IMR-90 (cell line): ENCODE results near the gene MICAL3. TPM values are rescaled to one million over a fixed set of nuclear protein-coding genes. Genes with fewer than 3 reads are reported as not detected.

Experiments
- ATAC-seq: fragments of 200-7000 bp; cut with Tn5 transposase; 2 replicates; pipeline ENCODE4 v1.9.1; 2020; ENCODE audit warnings: low read depth, mild to moderate bottlenecking, moderate library complexity
- BruUV-seq: library from RNA; stranded (reverse); fragments of 400-500 nt; replicated peaks from 2 replicates; lab custom pipeline; 2021; lab: Mats Ljungman, UMichigan
- CTCF ChIA-PET: fragments of 300-600 bp; formaldehyde crosslinking; extraction: SDS; loops from one replicate; lab custom pipeline; 2021; ENCODE audit warnings: antibody characterized with exemption; lab: Yijun Ruan, JAX
- POLR2A ChIA-PET: fragments of 300-600 bp; sonication (Branson Sonifier 250); formaldehyde crosslinking; loops from one replicate; lab custom pipeline; 2022; ENCODE audit warnings: antibody characterized with exemption; ENCODE audit not compliant: unreplicated experiment; lab: Charles Lee
- DNase-seq: peaks from one replicate; pipeline ENCODE4 v3.0.0; 2013
- H2AFZ ChIP-seq: replicated peaks from 2 replicates; pipeline ENCODE3; 2013; ENCODE audit warnings: low read length, mild to moderate bottlenecking; ENCODE audit not compliant: poor library complexity
- H2AK5ac ChIP-seq: 2 replicates; pipeline ENCODE4 v1.6.1; 2013; ENCODE audit warnings: low read depth, low read length, inconsistent platforms
- H2AK9ac ChIP-seq: replicated peaks from 2 replicates; pipeline ENCODE3; 2013; ENCODE audit warnings: mild to moderate bottlenecking, low read depth, low read length, moderate library complexity; ENCODE audit not compliant: poor library complexity
- H2BK120ac ChIP-seq: 2 replicates; pipeline ENCODE4 v1.6.1; 2013; ENCODE audit warnings: low read depth, low read length, inconsistent platforms
- H2BK15ac ChIP-seq: 3 replicates; pipeline ENCODE4 v1.6.1; 2013; ENCODE audit warnings: low read depth, low read length, inconsistent platforms
- H2BK20ac ChIP-seq: 2 replicates; pipeline ENCODE4 v1.6.1; 2013; ENCODE audit warnings: low read depth, mild to moderate bottlenecking, inconsistent platforms, low read length, moderate library complexity
- H2BK5ac ChIP-seq: 2 replicates; pipeline ENCODE4 v1.6.1; 2013; ENCODE audit warnings: mild to moderate bottlenecking, low read depth, low read length, inconsistent platforms; ENCODE audit not compliant: poor library complexity, severe bottlenecking
- H3K14ac ChIP-seq: replicated peaks from 2 replicates; pipeline ENCODE4 v1.6.1; 2013; ENCODE audit warnings: low read depth, low read length, inconsistent platforms
- H3K18ac ChIP-seq: 2 replicates; pipeline ENCODE4 v1.6.1; 2013; ENCODE audit warnings: low read depth, low read length, control low read depth
- H3K23ac ChIP-seq: 2 replicates; pipeline ENCODE4 v1.6.1; 2013; ENCODE audit warnings: low read depth, low read length, inconsistent platforms
- H3K27ac ChIP-seq: 2 replicates; pipeline ENCODE4 v1.5.1; 2013; ENCODE audit warnings: mild to moderate bottlenecking, control low read depth, low read length; ENCODE audit not compliant: insufficient read depth
- H3K27me3 ChIP-seq: 2 replicates; pipeline ENCODE4 v1.6.1; 2013; ENCODE audit warnings: low read length; ENCODE audit not compliant: control insufficient read depth, insufficient read depth
- H3K36me3 ChIP-seq: 2 replicates; pipeline ENCODE4 v1.6.1; 2013; ENCODE audit warnings: low read length, mixed read lengths; ENCODE audit not compliant: control insufficient read depth, insufficient read depth
- H3K4ac ChIP-seq: 2 replicates; pipeline ENCODE4 v1.6.1; 2013; ENCODE audit warnings: low read depth, low read length, inconsistent platforms
- H3K4me1 ChIP-seq: 2 replicates; pipeline ENCODE4 v1.6.1; 2013; ENCODE audit warnings: low read length, mixed read lengths; ENCODE audit not compliant: control insufficient read depth, insufficient read depth
- H3K4me2 ChIP-seq: 2 replicates; pipeline ENCODE4 v1.6.1; 2013; ENCODE audit warnings: low read depth, mild to moderate bottlenecking, control low read depth, low read length, moderate library complexity
- H3K4me3 ChIP-seq: 2 replicates; pipeline ENCODE4 v1.5.1; 2013; ENCODE audit warnings: low read depth, mild to moderate bottlenecking, control low read depth, low read length, moderate library complexity; ENCODE audit not compliant: insufficient read depth
- H3K56ac ChIP-seq: 2 replicates; pipeline ENCODE4 v1.6.1; 2013; ENCODE audit warnings: low read length, inconsistent platforms; ENCODE audit not compliant: insufficient read depth; ENCODE audit errors: extremely low read depth
- H3K79me1 ChIP-seq, 2 experiments: 2 replicates each; pipeline ENCODE4 v1.6.1; 2013; ENCODE audit warnings: low read length in 2 of 2, inconsistent platforms in 1 of 2, low read depth in 1 of 2
- H3K9ac ChIP-seq: 2 replicates; pipeline ENCODE4 v1.6.1; 2013; ENCODE audit warnings: low read depth, low read length, control low read depth
- H3K9me1 ChIP-seq: 2 replicates; pipeline ENCODE4 v1.6.1; 2013; ENCODE audit warnings: low read length, inconsistent platforms; ENCODE audit not compliant: insufficient read depth
- H3K9me3 ChIP-seq: 2 replicates; pipeline ENCODE4 v1.6.1; 2013; ENCODE audit warnings: low read length; ENCODE audit not compliant: control insufficient read depth, insufficient read depth
- H4K20me1 ChIP-seq: 2 replicates; pipeline ENCODE4 v1.6.1; 2013; ENCODE audit warnings: low read length, inconsistent platforms; ENCODE audit not compliant: insufficient read depth
- H4K5ac ChIP-seq: 2 replicates; pipeline ENCODE4 v1.6.1; 2013; ENCODE audit warnings: mild to moderate bottlenecking, low read depth, low read length, control low read depth
- H4K8ac ChIP-seq, 2 experiments: 2 replicates each; pipeline ENCODE4 v1.6.1; 2013; ENCODE audit warnings: low read depth in 2 of 2, low read length in 2 of 2, control low read depth in 1 of 2, inconsistent platforms in 1 of 2
- H4K91ac ChIP-seq: 2 replicates; pipeline ENCODE4 v1.6.1; 2013; ENCODE audit warnings: low read depth, low read length, inconsistent platforms; ENCODE audit not compliant: insufficient read depth
- BHLHE40 ChIP-seq: fragments of 150-350 bp; IDR thresholded peaks from 2 replicates; pipeline ENCODE4 v1.6.1; 2016; ENCODE audit warnings: mild to moderate bottlenecking, low read depth, low read length
- CEBPB ChIP-seq: IDR thresholded peaks from 2 replicates; pipeline ENCODE4 v1.6.1; 2012; ENCODE audit warnings: low read depth, low read length, improper control_type of control experiment
- CHD1 ChIP-seq: IDR thresholded peaks from 2 replicates; pipeline ENCODE4 v1.6.1; 2012; ENCODE audit warnings: low read depth, low read length, improper control_type of control experiment
- CTCF ChIP-seq: conservative IDR thresholded peaks from 2 replicates; pipeline ENCODE4 v1.5.1; 2012; ENCODE audit warnings: mild to moderate bottlenecking, low read depth, low read length, improper control_type of control experiment
- FOS ChIP-seq: fragments of 150-350 bp; IDR thresholded peaks from 2 replicates; pipeline ENCODE4 v1.6.1; 2016; ENCODE audit warnings: low read depth, low read length
- MAFK ChIP-seq: IDR thresholded peaks from 2 replicates; pipeline ENCODE4 v1.6.1; 2012; ENCODE audit warnings: low read depth, low read length, improper control_type of control experiment
- MAZ ChIP-seq: IDR thresholded peaks from 2 replicates; pipeline ENCODE4 v1.6.1; 2012; ENCODE audit warnings: low read depth, mild to moderate bottlenecking, low read length, improper control_type of control experiment, moderate library complexity, borderline replicate concordance
- NFE2L2 ChIP-seq: fragments of 150-350 bp; IDR thresholded peaks from 2 replicates; pipeline ENCODE4 v1.6.1; 2016; ENCODE audit warnings: low read depth, mild to moderate bottlenecking, low read length
- POLR2A ChIP-seq: IDR thresholded peaks from 2 replicates; pipeline ENCODE4 v1.6.1; 2012; ENCODE audit warnings: mild to moderate bottlenecking, low read depth, low read length
- RAD21 ChIP-seq: IDR thresholded peaks from 2 replicates; pipeline ENCODE4 v1.6.1; 2012; ENCODE audit warnings: low read length, improper control_type of control experiment
- RCOR1 ChIP-seq: IDR thresholded peaks from 2 replicates; pipeline ENCODE4 v1.6.1; 2012; ENCODE audit warnings: mild to moderate bottlenecking, low read length, improper control_type of control experiment; ENCODE audit not compliant: insufficient replicate concordance
- RFX5 ChIP-seq: IDR thresholded peaks from 2 replicates; pipeline ENCODE4 v1.8.0; 2012; ENCODE audit warnings: low read depth, mild to moderate bottlenecking, low read length, moderate library complexity
- SMC3 ChIP-seq: fragments of 150-350 bp; IDR thresholded peaks from 2 replicates; pipeline ENCODE4 v1.6.1; 2016; ENCODE audit warnings: low read depth, mild to moderate bottlenecking, antibody characterized with exemption, low read length, moderate library complexity
- whole genome bisulfite sequencing, 2 experiments: methylation state at CpG; one replicate each; pipeline versions ENCODE4 v1.1.5 to v1.1.7; 2013; ENCODE audit warnings: missing lambda C conversion rate in 2 of 2; ENCODE audit not compliant: insufficient read length in 1 of 2; ENCODE audit errors: extremely low coverage in 2 of 2; 5-methylcytosine and 5-hydroxymethylcytosine counted together
- dilution Hi-C: fragments of 300-500 bp; cut with HindIII; formaldehyde crosslinking; loops from one replicate; pipeline ENCODE4 v1.14.3; 2018; ENCODE audit warnings: low sequenced_read_pairs; ENCODE audit not compliant: unreplicated experiment
- in situ Hi-C: fragments of 300-500 bp; cut with MboI; formaldehyde crosslinking; loops from 3 replicates; pipeline ENCODE4 v1.14.3; 2019; ENCODE audit warnings: low sequenced_read_pairs, inconsistent platforms, mixed read lengths
- intact Hi-C: fragments of 100-400 bp; cut with micrococcal nuclease; formaldehyde crosslinking; loops from 2 replicates; pipeline ENCODE4 v1.10.0; 2022
- polyA plus RNA-seq, 3 experiments: library from polyadenylated mRNA; depleted of rRNA; stranded (reverse); fragments of >200 nt; gene quantifications; 2 replicates each; pipeline ENCODE4 v1.2.3, GENCODE V29; 2012; ENCODE audit warnings: low replicate concordance in 1 of 3
- total RNA-seq: library from RNA; depleted of rRNA; stranded (reverse); fragments of >200 nt; gene quantifications from 2 replicates; pipeline ENCODE4 v1.2.3, GENCODE V29; 2012
- TF ChIP-seq, protein P1 (sequence below): fragments of 150-350 bp; IDR thresholded peaks from 2 replicates; pipeline ENCODE4 v1.6.1; 2016; ENCODE audit warnings: low read depth, mild to moderate bottlenecking, low read length, moderate library complexity, borderline replicate concordance

The MICAL3 gene
- total and polyA plus RNA-seq, 2 of the 4 experiments (the other 2 are of a cell fraction) = 17.6 to 26.8 TPM

GRCh38 chr22:17781319-17782031 lies 242.9 kb downstream of the MICAL3 start:
- peak overlapping the region; percentile 45 for H2BK5ac ChIP-seq
- H3K36me3 ChIP-seq = no peaks in the 10 kb centered on the region
- no peak overlapping the region for H3K4me3 ChIP-seq
- H3K9me3 ChIP-seq = no peaks in the 10 kb centered on the region
- no peaks in the 10 kb centered on the region for H3K79me1 ChIP-seq
- in situ Hi-C loops = no loop called here
- ATAC-seq (peak; percentile 91), DNase-seq (peak; percentile 94)
- peak overlapping the region; percentile 68; the same call in 1 of the 2 replicates for H2AK5ac ChIP-seq
- no peak overlapping the region for H3K4me2 ChIP-seq
- peak overlapping the region; percentile 56 for H3K14ac ChIP-seq
- H3K9ac ChIP-seq = no peak overlapping the region
- CTCF ChIA-PET = interaction anchor here (0.9 kb wide), 1 partner anchor 223 kb away, joined by 3 read pairs; no protein-coding TSS in a partner anchor
- peak overlapping the region; percentile 14; the same call in 2 of the 3 replicates for H2BK15ac ChIP-seq
- peaks cover 14% of the 10 kb centered on the region for H3K4me1 ChIP-seq
- H3K18ac ChIP-seq = peak overlapping the region; percentile 41; the same call in 1 of the 2 replicates
- dilution Hi-C loops = no loop called here
- peak overlapping the region in 1 of 2 experiments; percentile 41; a peak in 1 of 4 replicates for H4K8ac ChIP-seq
- BruUV-seq = no TSS peak
- H2AK9ac ChIP-seq = peak overlapping the region; percentile 90
- peak overlapping the region; percentile 70 for H2BK120ac ChIP-seq
- no peak overlapping the region for H3K23ac ChIP-seq
- H3K9me1 ChIP-seq = peaks cover 7% of the 10 kb centered on the region
- H2AFZ ChIP-seq = peak overlapping the region; percentile 48
- H3K56ac ChIP-seq = no peak overlapping the region
- H3K4ac ChIP-seq = peak overlapping the region; percentile 76
- POLR2A ChIA-PET = no interaction called here
- WGBS, 2 experiments = no CpG with 5 or more reads among the region's 12 CpGs
- H2BK20ac ChIP-seq = peak overlapping the region; percentile 65
- H3K27ac ChIP-seq = peak overlapping the region; percentile 7
- H4K5ac ChIP-seq = peak overlapping the region; percentile 42
- no peaks in the 10 kb centered on the region for H4K20me1 ChIP-seq
- intact Hi-C loops = loop anchor here (10.0 kb wide), 1 partner anchor 227 kb away; no protein-coding TSS in a partner anchor
- H4K91ac ChIP-seq = peak overlapping the region; percentile 76
- no peaks in the 10 kb centered on the region for H3K27me3 ChIP-seq
- TF ChIP-seq, protein P1, sequence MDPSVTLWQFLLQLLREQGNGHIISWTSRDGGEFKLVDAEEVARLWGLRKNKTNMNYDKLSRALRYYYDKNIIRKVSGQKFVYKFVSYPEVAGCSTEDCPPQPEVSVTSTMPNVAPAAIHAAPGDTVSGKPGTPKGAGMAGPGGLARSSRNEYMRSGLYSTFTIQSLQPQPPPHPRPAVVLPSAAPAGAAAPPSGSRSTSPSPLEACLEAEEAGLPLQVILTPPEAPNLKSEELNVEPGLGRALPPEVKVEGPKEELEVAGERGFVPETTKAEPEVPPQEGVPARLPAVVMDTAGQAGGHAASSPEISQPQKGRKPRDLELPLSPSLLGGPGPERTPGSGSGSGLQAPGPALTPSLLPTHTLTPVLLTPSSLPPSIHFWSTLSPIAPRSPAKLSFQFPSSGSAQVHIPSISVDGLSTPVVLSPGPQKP = no peak
- TF ChIP-seq FOS = peak; percentile 88
- no peak for TF ChIP-seq BHLHE40
- TF ChIP-seq RCOR1 = peak; percentile 53
- TF ChIP-seq RFX5 = no peak
- TF ChIP-seq MAFK = peak; percentile 35; the same call in 1 of the 2 replicates
- TF ChIP-seq POLR2A = no peak
- TF ChIP-seq NFE2L2 = peak; percentile 92
- TF ChIP-seq CEBPB = peak; percentile 95
- TF ChIP-seq CHD1 = no peak
- peak; percentile 48; the same call in 1 of the 2 replicates for TF ChIP-seq MAZ
- TF ChIP-seq CTCF = 0 out of 2 replicates have a peak, but pooled peaks have one; percentile 0
- 0 out of 2 replicates have a peak, but pooled peaks have one; percentile 12 for TF ChIP-seq RAD21
- 0 out of 2 replicates have a peak, but pooled peaks have one; percentile 1 for TF ChIP-seq SMC3
